ENCODE measurements around the gene SAMSN1. TPM values are rescaled to one million over a fixed set of nuclear protein-coding genes. Genes with fewer than 3 reads are reported as not detected.

SAMSN1 gene
- total and polyA plus RNA-seq, 9 of the 15 experiments (the other 6 are each of a cell fraction or from before 2014, with no cell fraction given) = 101 to 223 (median 159) TPM

DNA sequence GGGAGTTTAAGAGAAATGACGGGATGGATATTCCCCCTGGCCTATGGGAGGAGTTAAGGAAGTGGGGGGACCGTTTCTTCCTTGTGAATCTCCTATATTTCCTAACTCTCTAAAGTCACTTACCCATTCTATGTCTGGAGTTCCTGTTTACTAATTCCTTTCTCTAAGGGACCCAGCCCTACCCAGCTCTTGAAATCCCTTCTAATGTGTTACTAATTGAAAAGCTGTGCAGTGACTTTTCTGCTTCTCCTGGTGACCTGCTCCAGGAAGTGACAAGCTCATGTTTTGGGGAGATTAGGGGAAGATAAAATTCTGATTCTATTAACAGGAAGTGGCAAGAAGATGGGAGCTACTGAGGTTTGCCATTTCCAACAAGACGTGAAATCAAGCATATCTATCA, 4.0 kb upstream of the SAMSN1 start (continued):
- TF ChIP-seq, protein P1, sequence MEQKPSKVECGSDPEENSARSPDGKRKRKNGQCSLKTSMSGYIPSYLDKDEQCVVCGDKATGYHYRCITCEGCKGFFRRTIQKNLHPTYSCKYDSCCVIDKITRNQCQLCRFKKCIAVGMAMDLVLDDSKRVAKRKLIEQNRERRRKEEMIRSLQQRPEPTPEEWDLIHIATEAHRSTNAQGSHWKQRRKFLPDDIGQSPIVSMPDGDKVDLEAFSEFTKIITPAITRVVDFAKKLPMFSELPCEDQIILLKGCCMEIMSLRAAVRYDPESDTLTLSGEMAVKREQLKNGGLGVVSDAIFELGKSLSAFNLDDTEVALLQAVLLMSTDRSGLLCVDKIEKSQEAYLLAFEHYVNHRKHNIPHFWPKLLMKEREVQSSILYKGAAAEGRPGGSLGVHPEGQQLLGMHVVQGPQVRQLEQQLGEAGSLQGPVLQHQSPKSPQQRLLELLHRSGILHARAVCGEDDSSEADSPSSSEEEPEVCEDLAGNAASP (IDR thresholded peaks at IDR 0.05) = no peak
- peak; percentile 43; the same call in 1 of the 2 replicates for TF ChIP-seq SMARCE1 (IDR thresholded peaks at IDR 0.05)
- TF ChIP-seq, protein P2, sequence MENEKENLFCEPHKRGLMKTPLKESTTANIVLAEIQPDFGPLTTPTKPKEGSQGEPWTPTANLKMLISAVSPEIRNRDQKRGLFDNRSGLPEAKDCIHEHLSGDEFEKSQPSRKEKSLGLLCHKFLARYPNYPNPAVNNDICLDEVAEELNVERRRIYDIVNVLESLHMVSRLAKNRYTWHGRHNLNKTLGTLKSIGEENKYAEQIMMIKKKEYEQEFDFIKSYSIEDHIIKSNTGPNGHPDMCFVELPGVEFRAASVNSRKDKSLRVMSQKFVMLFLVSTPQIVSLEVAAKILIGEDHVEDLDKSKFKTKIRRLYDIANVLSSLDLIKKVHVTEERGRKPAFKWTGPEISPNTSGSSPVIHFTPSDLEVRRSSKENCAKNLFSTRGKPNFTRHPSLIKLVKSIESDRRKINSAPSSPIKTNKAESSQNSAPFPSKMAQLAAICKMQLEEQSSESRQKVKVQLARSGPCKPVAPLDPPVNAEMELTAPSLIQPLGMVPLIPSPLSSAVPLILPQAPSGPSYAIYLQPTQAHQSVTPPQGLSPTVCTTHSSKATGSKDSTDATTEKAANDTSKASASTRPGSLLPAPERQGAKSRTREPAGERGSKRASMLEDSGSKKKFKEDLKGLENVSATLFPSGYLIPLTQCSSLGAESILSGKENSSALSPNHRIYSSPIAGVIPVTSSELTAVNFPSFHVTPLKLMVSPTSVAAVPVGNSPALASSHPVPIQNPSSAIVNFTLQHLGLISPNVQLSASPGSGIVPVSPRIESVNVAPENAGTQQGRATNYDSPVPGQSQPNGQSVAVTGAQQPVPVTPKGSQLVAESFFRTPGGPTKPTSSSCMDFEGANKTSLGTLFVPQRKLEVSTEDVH (IDR thresholded peaks at IDR 0.05; ENCODE audit: low read depth, partially characterized antibody) = no peak
- TF ChIP-seq ATF1 (CRISPR knock-in tag; IDR thresholded peaks at IDR 0.05) = no peak
- TF ChIP-seq ATF1 (tag; IDR thresholded peaks at IDR 0.05) = peak; percentile 27; the same call in 1 of the 2 replicates
- peak; percentile 41; the same call in 1 of the 2 replicates for TF ChIP-seq GATA2 (CRISPR knock-in tag; IDR thresholded peaks at IDR 0.05)
- TF ChIP-seq, protein P3, sequence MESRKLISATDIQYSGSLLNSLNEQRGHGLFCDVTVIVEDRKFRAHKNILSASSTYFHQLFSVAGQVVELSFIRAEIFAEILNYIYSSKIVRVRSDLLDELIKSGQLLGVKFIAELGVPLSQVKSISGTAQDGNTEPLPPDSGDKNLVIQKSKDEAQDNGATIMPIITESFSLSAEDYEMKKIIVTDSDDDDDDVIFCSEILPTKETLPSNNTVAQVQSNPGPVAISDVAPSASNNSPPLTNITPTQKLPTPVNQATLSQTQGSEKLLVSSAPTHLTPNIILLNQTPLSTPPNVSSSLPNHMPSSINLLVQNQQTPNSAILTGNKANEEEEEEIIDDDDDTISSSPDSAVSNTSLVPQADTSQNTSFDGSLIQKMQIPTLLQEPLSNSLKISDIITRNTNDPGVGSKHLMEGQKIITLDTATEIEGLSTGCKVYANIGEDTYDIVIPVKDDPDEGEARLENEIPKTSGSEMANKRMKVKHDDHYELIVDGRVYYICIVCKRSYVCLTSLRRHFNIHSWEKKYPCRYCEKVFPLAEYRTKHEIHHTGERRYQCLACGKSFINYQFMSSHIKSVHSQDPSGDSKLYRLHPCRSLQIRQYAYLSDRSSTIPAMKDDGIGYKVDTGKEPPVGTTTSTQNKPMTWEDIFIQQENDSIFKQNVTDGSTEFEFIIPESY (CRISPR knock-in tag; IDR thresholded peaks at IDR 0.05) = no peak
- no peak for TF ChIP-seq KAT2B (IDR thresholded peaks at IDR 0.05; ENCODE audit: low read depth, low read length)
- TF ChIP-seq ZNF165 (CRISPR knock-in tag; IDR thresholded peaks at IDR 0.05; ENCODE audit: borderline replicate concordance) = no peak
- TF ChIP-seq HOXB6 (CRISPR knock-in tag; IDR thresholded peaks at IDR 0.05; ENCODE audit: borderline replicate concordance) = no peak
- TF ChIP-seq, protein P4, sequence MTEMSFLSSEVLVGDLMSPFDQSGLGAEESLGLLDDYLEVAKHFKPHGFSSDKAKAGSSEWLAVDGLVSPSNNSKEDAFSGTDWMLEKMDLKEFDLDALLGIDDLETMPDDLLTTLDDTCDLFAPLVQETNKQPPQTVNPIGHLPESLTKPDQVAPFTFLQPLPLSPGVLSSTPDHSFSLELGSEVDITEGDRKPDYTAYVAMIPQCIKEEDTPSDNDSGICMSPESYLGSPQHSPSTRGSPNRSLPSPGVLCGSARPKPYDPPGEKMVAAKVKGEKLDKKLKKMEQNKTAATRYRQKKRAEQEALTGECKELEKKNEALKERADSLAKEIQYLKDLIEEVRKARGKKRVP (CRISPR knock-in tag; IDR thresholded peaks at IDR 0.05) = no peak
- TF ChIP-seq ATF7 (IDR thresholded peaks at IDR 0.05) = 0 out of 2 replicates have a peak, but pooled peaks have one; percentile 17
- peak; percentile 27; the same call in 1 of the 2 replicates for TF ChIP-seq CREM (IDR thresholded peaks at IDR 0.05; ENCODE audit: low read depth)
- TF ChIP-seq GATAD2B (IDR thresholded peaks at IDR 0.05; ENCODE audit: borderline replicate concordance) = no peak
- TF ChIP-seq ZC3H4 (CRISPR knock-in tag; IDR thresholded peaks at IDR 0.05; ENCODE audit: borderline replicate concordance) = no peak
- TF ChIP-seq, protein P5, sequence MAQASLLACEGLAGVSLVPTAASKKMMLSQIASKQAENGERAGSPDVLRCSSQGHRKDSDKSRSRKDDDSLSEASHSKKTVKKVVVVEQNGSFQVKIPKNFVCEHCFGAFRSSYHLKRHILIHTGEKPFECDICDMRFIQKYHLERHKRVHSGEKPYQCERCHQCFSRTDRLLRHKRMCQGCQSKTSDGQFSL (CRISPR knock-in tag; IDR thresholded peaks at IDR 0.05) = no peak
- TF ChIP-seq, protein P5 (tag; IDR thresholded peaks at IDR 0.05) = no peak
- no peak for TF ChIP-seq ARHGAP35 (IDR thresholded peaks at IDR 0.05; ENCODE audit: partially characterized antibody)
- TF ChIP-seq, protein P6, sequence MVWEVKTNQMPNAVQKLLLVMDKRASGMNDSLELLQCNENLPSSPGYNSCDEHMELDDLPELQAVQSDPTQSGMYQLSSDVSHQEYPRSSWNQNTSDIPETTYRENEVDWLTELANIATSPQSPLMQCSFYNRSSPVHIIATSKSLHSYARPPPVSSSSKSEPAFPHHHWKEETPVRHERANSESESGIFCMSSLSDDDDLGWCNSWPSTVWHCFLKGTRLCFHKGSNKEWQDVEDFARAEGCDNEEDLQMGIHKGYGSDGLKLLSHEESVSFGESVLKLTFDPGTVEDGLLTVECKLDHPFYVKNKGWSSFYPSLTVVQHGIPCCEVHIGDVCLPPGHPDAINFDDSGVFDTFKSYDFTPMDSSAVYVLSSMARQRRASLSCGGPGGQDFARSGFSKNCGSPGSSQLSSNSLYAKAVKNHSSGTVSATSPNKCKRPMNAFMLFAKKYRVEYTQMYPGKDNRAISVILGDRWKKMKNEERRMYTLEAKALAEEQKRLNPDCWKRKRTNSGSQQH (CRISPR knock-in tag; IDR thresholded peaks at IDR 0.05) = no peak
- TF ChIP-seq MAFG (tag; conservative IDR thresholded peaks at IDR 0.05) = no peak

All from K562 (cell line).